Non-pigmented ciliary epithelial cell (primary cell): Measurements from ENCODE around the gene C14orf180.

Source experiments
- DNase-seq: peaks from one replicate; pipeline ENCODE4 v3.0.0-alpha.2; 2010; ENCODE audit warnings: low read depth

C14orf180 gene

DNA sequence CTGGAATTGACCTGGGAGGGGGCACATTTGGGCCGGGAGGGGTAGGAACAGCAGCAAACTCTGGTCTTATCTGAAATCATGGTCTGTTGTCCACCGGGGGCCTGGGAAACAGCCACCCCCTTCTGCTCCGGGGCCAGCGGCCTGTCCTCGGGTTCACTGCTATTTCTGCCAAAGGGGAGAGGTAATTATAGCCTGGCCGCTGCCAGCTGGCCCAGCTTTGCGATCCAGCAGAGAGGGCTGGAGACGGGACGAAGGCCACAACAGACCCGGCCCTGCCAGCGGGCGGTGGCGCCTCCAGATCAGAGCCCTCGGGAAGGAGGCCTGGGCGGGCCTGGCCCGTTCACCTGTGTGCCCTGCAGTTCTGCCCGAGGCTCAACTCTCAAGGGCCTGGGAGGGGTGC is at the start of gene C14orf180:
TSS of gene C14orf180 (plus strand) at position 258 of the 400 bp plus-strand sequence. CDS start 6,667 bp downstream, outside the sequence.
- DNase-seq = no peak

DNA sequence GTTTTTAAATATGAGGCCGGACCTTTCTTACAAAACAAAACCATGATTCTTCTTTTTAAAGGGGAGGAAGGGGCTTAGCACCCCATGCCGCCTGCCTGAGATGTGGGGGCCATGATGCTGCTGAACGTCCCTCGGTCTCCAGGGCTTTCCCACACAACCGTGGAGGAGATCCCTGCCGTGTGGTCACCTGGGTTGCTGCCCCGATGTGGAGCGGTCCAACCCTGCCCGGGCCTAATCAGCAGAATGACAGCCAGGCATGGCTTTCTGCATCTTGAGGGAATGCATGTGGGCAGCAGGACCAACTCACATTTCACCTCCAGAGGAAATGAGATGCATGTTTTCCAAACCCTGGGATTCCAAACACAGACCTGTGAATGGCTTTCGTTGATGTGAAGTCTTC is 48.9 kb upstream of the C14orf180 start:
- DNase-seq = no peak

DNA sequence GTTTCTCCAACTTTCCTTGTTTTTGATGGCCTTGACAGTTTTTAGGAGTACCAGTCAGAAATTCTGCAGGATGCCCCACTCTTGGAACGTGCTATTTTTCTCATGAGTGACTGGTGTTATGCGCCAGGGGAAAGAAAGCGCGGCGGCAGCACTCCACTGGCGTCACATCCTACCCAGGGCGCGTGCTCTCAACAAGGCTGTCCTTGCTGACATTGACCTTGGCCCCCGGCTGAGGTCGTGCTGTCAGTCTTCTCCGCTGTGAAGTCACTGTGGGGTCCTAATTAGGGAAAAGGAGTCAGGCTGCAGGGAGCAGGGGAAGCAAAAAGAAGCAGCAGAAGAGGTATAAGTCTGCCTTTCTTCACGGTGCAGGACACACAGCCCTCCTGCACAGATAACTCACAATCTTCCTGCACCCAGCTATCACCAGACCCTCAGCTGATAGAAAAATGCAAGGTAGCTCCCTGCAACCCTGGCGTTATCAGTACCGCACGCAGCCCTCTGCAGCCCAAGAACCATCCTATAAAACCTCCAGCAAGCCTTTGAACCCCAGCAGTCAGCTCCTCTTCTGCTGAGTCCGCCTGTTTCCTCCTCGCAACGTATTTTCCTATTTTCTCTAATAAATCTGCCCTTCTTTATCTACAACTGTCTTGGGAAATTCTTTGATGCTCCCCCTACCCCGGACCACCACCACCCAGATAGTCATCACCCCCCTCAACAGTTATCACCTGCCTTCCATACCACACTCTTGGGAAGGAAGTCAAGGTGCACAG is 48.0 kb upstream of the C14orf180 start:
- no peak for DNase-seq

DNA sequence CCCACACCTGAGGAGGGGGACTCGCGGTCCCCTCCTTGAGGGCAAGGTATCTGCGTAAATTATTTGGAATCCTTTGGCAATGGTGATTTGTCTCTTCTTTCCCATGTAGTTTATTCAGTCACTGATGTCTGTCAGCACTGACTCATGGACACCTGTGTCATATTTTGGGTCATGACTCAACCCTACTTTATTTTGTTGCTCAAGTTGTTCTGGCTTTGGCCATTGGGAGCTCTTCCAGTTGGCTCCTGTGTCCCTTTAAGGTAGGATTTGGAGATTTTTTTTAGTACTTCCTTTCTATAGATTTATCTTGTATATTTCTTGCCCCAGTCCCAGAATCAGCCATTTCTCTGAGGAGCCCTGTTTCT is 47.4 kb upstream of the C14orf180 start:
- DNase-seq = no peak

DNA sequence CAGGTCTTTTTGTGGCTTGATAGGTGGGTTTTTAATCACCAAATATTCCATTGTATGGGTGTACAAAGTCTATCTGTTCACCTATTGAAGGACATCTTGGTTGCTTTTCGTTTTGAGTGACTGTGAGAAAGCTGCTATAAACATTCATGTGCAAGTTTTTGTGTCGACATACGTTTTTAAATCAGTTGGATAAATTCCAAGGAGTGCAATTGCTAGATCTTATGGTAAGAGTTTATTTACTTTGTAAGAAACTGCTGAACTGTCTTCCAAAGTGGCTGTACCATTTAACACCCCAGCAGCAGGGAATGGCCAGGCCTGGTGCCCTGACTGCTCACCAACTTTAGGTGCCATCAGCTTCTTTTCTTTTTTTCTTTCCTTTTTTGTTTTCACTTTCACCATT is 45.5 kb upstream of the C14orf180 start:
- no peak for DNase-seq

DNA sequence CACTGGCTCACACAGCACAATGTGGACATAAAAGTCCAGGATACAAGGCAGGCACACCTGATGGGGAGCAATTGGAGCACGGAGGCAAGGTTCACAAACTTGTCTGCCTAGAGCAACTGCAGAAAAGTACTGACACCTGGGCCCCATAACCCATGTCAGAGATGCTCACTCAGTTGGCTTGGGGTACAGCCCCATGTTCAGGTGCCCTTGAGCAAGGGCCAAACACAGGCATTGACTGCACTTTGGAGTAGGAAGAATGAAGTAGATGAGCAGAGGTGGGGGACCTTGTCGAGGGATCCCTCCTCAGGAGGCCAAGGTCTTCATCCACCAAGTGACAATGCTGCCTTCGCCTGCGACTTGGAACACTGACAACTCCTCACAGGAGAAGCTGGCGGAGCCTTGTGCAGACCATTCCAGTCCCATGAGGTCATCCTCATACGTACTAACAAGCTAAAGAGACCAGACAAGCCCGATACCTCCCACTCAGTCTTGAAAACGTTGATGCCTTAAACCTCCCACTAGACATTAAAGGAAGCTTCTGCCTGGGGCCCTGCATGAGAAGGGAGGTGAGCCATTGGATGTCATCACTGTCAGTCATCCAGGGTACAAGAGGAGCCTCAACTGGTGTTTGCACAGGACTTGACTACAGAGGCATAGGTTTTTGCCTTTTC is 42.5 kb upstream of the C14orf180 start:
- DNase-seq = peak; percentile 48

DNA sequence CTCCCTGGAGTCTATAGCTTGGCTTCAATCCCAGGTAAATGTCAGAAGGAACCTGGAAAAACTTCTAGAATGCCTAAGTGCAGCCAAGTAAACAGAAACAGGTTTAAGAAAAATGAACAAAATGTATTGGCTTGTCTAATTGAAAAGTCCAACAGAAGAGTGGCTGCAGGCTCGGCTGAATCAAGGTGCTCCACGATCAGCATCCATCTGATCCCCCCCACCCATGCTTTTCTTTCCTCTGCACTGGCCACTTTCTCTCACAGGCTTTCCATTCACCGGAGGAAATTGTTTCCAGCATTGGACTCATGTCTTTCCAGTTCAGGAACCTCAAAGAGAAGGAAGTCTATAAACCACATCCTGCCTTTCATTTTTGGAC is 42.0 kb upstream of the C14orf180 start:
- DNase-seq = no peak

DNA sequence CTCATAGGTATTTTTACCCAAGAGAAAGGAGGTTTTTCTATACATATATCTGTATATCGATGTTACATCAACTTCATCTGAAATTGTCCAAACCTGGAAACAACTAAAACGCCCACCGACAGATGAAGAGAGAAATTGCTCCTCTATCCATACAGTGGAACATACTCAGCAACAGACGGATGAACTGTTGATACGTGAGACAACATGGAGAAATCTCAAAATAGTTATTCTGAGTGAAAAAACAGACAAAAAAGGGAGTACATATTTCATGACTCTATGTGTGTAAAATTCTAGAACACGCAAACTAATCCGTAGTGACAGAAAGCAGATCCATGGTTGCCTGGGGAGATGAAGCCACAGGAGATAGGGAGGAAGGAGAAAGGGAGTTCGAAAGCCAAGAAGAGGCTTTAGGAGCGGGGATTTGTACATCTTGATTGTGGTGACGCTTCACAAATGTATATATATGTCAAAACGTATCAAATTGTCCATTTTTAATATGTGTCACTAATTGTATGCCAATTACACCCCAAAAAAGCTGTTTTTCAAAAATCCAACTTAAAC is 37.6 kb upstream of the C14orf180 start:
- DNase-seq = no peak

DNA sequence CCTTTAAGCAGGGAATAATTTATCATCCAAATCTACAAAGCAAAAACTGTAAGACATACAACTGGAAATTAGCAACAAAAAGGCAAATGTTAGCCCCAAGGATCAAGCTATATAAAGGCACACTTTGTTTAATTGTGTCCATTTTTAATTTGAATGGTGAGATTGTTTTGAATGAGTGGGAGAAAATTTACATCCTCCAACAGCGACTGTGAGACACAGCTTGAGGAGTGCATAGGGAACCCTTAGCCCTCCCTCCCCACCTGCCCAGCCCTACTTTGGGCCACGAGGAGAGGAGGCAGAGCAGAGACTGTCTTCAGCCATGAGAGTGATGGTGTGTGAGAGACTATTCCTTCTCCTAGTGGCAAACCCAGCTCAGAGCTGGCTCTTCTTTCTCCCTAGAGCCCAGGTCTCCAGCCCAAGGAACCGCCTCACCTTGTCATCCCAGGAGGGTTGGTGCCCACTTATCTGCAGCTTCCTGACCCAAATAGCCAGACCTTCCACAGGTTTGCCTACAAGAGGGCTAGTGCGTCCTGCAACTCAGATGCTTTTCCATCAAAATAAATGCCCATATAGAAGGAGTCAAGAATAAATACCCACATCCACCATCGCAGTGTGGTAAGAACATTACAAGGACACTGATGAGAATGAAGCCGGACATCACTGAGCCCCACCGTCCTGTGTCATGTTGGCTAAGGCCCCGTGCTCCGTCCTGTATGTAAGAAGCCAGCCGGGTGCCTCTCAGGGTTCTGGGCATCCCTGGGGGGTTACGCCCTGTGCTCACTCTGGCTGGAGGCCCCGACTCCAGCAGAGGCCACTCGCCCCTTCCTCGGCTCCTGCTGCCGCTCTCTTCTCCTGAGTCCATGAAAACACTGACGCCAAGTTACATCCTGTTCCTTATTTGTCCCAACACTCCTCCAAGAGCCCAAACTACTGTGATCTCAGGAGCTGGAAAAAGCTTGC is 36.4 kb upstream of the C14orf180 start:
- DNase-seq = no peak

DNA sequence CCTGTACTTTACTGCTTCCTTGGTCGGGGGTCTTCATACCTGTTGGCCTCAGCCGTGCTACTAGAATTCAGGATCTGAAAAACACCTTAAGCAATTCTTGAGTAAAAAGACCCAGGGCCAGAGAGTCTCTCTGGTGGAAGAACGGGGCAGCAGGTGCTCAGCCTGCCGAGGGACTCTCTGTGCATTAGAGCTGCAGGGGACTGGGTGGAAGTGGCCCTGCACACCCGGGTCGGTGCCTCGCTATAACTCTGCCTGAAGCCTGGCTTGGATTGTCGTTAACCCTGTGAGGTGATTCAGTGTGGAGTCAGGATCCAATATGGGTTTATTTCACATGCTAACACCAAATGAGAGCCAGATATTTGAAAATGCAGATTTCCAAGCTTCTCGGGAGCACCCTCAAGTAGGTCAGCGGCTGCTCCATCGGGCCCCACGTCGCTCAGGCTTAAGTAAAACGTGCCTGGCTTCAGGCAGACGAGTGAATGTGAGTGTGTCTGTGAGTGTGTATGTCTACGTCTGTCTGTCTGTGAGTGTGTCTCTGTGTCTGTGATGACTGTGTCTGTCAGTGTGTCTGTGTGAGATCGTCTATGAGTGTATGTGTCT is 35.1 kb upstream of the C14orf180 start:
- DNase-seq = no peak

DNA sequence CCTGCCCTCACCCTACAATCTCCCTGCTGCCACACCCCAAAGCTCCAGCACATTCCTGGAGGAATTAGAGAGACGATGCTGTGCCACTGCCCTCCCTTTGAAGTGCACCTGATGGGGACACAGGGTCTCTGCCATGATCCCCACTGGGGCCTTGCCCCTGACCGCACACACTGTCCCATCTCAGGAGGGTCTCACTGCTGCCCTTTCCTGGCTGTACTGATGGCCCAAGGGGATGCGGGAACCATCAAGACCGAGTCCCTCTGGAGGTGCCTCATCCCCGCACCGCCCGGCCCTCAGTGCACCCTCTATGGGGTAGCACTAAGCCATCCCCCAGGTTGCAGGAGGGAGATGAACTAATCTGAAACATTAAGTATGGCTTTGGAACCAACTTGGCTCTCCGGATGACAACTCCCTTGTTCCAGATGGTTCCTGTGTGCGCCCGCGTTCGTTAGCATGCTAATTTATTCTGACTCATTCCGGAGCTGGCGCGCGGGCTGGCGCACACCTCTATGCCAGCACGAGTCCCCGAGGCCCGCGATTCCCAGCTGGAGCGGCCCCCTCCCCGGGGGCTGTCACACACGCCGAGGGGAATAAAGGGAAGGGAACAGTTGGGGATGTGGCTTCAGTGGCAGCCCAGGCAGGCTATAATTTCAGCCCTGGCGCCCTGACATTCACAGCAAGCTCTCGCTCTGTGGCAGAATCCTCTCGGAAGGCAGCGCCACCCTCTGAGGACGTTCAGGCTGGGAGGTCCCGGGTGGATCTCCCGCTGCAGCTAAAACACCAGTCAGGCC is 34.2 kb upstream of the C14orf180 start:
- DNase-seq = no peak

DNA sequence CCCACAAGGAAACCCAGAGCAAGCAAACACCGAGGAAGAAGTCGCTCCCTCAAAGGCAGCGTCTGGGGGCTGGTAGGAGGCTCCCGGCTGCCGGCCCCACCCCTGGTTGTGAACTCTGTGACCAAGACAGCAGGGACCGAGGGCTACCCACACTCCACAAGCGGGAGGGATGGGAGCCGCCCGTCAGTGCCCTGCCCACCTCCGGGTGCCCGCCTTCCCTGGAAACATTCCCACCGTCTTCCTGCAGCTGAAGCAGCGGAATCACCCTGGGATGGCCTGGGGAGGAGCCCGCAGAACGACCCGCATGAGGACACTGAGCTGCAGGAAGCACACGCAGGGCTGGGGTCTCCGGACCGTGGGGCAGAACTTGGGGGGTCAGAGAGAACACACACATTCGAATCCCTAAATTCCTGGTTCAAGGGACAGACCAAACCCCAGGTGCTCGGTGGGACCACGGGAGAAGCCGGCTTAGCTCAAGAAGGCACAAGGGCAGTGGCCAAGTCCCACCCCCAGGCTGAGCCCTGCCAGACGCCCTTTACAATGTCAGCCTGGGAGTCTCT is 33.5 kb upstream of the C14orf180 start:
- DNase-seq = no peak

DNA sequence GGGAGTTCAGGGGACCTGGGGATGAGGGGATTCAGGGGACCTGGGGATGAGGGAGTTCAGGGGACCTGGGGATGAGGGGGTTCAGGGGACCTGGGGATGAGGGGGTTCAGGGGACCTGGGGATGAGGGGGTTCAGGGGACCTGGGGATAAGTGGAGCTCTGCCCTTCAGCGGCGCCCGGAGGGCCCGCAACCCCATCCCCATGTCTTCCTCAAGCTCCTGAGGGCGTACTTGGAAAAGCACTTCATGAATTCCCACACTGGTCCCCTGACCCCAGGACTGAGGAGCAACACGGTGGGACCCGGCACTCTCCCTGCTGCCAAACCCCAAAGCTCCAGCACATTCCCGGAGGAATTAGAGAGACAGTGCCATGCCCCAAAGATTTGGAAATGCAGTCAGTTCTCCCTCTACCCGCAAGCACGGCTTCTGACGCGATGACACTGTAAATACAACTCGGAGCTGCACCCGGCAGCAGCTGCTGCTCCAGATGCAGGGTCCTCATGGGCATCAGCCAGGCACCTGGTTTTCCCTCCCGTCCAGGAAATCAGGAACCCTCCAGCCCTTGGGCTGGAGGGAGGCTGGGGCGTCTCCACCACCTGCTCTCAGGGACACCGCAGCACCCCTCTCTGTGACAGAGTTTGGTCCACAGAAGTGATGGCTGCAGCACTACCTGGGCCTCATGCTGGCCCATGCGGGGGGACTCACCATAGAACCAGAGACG is 32.8 kb upstream of the C14orf180 start:
- DNase-seq = no peak

DNA sequence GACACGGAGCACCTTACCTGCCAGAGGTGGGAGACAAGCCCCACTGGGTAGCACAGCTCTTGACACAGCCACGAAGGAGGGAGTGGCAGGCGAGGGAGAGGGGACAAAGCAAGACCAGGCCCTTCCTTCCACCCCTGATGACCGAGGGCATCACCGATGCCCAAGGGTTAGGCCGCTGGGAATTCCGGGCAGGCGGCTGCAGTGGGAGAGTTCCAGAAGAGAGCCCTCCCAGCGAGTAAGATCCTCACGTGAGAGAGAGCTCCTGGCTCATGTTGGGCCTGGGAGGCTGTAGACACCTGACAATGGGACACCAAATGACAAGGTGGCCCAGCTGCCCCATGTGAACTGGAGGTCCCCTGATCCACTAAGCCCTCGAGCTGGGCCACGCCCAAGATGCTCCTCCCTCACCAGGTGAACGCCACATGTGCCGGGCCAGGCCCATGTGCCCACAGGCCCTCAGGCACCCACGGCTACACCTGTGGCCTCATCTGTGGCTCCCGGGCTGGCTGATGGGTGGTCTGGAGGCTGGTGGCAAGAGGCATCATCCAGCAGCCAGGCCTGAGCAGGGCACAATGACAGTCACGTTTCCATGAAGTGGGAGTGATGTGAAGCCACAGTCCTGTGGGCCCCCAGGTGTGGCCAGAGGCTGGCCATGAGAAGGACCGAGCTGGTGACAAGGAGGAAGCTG is 32.1 kb upstream of the C14orf180 start:
- DNase-seq = no peak

DNA sequence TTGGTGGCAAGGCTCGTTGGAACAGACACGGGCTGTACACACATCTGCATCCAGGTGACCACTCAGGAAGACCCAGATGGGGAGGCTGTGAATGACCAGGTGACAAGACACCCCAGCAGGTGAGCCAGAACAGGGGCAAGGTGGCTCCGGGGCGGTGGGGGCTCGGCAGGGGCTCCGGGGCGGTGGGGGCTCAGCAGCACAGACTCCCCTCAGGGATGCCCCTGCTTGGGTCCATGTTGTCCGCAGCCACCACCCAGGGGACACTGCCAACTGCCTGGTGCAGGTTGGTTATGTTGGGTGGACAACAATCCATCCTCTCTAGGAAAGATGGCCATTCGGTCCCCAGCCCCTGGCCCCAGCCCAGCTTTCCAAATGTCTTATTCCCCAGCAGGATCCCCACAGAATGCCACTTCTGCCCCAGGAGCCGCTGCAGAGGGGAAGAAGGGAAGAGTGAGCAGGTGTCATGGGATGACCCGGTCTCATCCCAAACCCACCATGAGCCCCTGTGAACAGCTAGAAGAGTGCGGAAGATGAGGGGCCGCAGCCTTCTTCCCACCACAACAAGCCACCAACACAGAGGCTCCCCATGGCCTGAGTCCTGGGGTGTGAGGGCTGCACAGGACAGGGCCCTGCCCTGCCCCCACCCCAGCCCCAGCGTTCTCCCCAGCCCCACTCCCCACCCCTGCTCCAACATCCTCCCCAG is 31.4 kb upstream of the C14orf180 start:
- no peak for DNase-seq

DNA sequence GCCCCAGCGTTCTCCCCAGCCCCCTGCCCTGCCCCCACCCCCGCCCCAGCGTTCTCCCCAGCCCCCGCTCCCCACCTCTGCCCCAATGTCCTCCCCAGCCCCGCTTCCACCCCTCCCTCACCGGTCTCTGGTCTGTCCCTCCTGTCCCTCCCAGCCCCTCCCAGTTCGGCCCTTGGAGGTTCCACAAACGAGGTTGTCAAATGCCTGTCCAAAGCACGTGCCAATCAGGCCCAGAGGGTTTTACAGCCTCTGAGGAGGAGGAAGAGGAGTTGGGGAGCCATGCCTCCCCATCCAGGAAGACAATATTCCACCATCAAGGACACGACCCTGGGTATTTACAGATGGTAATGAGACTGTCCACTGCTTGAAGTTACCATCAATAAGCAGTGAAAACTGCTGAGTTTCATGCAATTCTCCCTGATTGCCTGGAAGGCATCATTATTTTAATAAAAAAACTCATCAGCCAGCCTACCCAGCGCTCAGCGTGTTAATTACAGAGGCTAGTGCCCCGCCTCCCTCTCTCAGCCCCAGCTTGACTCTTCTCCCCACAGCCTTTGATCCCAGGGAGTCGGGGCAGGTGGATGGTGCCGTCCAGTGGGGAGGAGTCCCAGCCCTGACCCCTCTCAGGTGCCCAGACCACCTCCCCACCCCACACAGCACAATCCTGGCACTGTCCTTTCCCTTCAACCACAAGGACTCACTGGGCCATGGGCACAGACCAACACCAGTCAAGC is 30.6 kb upstream of the C14orf180 start:
- DNase-seq = no peak

DNA sequence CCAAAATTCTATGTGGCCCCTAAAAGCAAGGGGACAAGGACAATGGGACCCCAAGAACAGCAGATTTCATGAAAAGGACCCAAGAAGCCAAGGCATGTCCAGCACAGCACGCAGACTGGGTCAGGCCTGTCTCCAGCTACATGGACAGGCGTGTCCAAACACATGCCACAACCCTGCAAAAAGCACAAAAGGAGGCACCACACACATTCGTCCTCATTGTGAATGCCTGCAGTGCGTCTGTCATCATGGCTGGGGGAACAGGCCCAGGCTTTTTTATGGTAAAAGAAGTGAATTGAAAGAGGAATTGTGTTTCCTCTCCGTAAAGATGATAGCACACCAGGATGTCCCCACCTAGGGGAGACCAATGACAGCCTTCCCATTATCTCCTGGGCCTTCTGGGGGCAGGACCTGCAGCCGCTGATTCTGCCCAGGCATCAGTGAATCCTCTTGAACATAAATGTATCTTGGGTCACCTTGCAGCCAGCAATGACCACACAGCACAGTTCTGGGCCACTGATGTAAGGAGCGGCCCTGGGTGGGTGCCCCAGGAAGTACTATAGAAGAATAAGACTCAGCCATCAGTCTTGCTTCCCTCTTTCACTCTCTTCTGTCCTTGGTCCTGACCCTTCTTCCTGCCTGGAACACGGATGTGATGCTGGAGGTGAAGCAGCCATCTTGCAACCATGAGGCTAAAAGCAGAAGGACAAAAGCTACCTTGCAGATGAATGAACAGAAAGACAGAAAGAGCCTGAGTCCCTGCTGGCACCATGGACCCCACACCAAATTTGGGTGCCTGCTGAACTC is 29.8 kb upstream of the C14orf180 start:
- no peak for DNase-seq
